ENCODE results near the gene SEPSECS.

- TF ChIP-seq POLR2A (IDR thresholded peaks at IDR 0.05; ENCODE audit: low read depth, low read length) = no peak
- TF ChIP-seq POLR2AphosphoS5 (IDR thresholded peaks at IDR 0.05; ENCODE audit: low read depth, low read length) = no peak
These were observed 37.0 kb downstream of the SEPSECS start for GRCh38 chr4:25123236-25123635.

Measured in GM12892 (cell line).